Fibroblast of gingiva (primary cell): ENCODE results near the gene CRB2.

Experiments used
- DNase-seq: peaks from one replicate; pipeline ENCODE4 v3.0.0-alpha.2; 2011; ENCODE audit warnings: low read depth

The CRB2 gene

GRCh38 chr9:123347289-123348060 is 8.5 kb upstream of the CRB2 start:
- no peak for DNase-seq

GRCh38 chr9:123348317-123348992 is 7.5 kb upstream of the CRB2 start:
- DNase-seq, result no peak

GRCh38 chr9:123349033-123349432 is 7.0 kb upstream of the CRB2 start:
- DNase-seq, result no peak

GRCh38 chr9:123349691-123350480 is 6.1 kb upstream of the CRB2 start:
- peak; percentile 16 for DNase-seq

- no peak for DNase-seq
These were observed 5.2 kb upstream of the CRB2 start for GRCh38 chr9:123350590-123351310.

- no peak for DNase-seq
These were observed 3.0 kb upstream of the CRB2 start for GRCh38 chr9:123353041-123353440.

GRCh38 chr9:123353984-123354591 is 1.9 kb upstream of the CRB2 start:
- DNase-seq, result peak; percentile 29

- no peak for DNase-seq
These were observed 1.0 kb upstream of the CRB2 start for GRCh38 chr9:123354806-123355508.

GRCh38 chr9:123356851-123357742 is 1.1 kb downstream of the CRB2 start:
- DNase-seq, result no peak

- DNase-seq, result no peak
These were observed 1.7 kb downstream of the CRB2 start for GRCh38 chr9:123357743-123358059.

- DNase-seq, result no peak
These were observed 2.3 kb downstream of the CRB2 start for GRCh38 chr9:123358181-123358905.

GRCh38 chr9:123359106-123359505 is 3.1 kb downstream of the CRB2 start:
- no peak for DNase-seq

GRCh38 chr9:123359546-123359945 is 3.5 kb downstream of the CRB2 start:
- no peak for DNase-seq

- no peak for DNase-seq
These were observed 4.4 kb downstream of the CRB2 start for GRCh38 chr9:123360161-123361085.

GRCh38 chr9:123361086-123361730 is 5.2 kb downstream of the CRB2 start:
- no peak for DNase-seq

GRCh38 chr9:123361731-123362510 is 5.9 kb downstream of the CRB2 start:
- DNase-seq, result no peak

GRCh38 chr9:123362856-123363255 is 6.9 kb downstream of the CRB2 start:
- no peak for DNase-seq
